Measurements from ENCODE around the gene PRSS53.

Gene PRSS53

GRCh38 chr16:31043352-31043751 lies 45.4 kb downstream of the PRSS53 start:
- no peak for DNase-seq (ENCODE audit: low spot score)

GRCh38 chr16:31042866-31043265 lies 45.9 kb downstream of the PRSS53 start:
- no peak for DNase-seq (ENCODE audit: low spot score)

- no peak for DNase-seq (ENCODE audit: low spot score)
These were observed 49.8 kb downstream of the PRSS53 start for GRCh38 chr16:31038993-31039392.

- DNase-seq (ENCODE audit: low spot score): no peak
These were observed 52.1 kb downstream of the PRSS53 start for GRCh38 chr16:31036691-31037090.

GRCh38 chr16:31033709-31034492 lies 54.8 kb downstream of the PRSS53 start:
- peak; percentile 88 for DNase-seq (ENCODE audit: low spot score)

Measured in ecto neural progenitor cell (in vitro differentiated cells).